Measurements from ENCODE around the gene CELSR3.

The CELSR3 gene

GRCh38 chr3:48662145-48662752 lies 437 bp downstream of the CELSR3 start:
- ChIA-PET POLR2A (interaction anchor here (0.7 to 4.0 kb wide), 16 partner anchors 10 to 346 kb away, joined by 3 to 35 read pairs (median 6); partner anchors contain the start of genes CCDC51, IP6K2, NCKIPSD and SLC26A6), CTCF (interaction anchor here (0.6 to 1.7 kb wide), 2 partner anchors 13 to 27 kb away, joined by 3 to 5 read pairs; partner anchors contain the start of gene SLC26A6)
- TF ChIP-seq LEF1 (IDR thresholded peaks at IDR 0.05; ENCODE audit: borderline replicate concordance) (no peak), ARNT (IDR thresholded peaks at IDR 0.05) (no peak), FOXA1 (IDR thresholded peaks at IDR 0.05) (no peak), FOXM1 (IDR thresholded peaks at IDR 0.05; ENCODE audit: borderline replicate concordance) (no peak), TARDBP (IDR thresholded peaks at IDR 0.05) (no peak), HDGF (IDR thresholded peaks at IDR 0.05; ENCODE audit: borderline replicate concordance) (no peak)
- no peak for DNase-seq (ENCODE audit: extremely low spot score)

DNA sequence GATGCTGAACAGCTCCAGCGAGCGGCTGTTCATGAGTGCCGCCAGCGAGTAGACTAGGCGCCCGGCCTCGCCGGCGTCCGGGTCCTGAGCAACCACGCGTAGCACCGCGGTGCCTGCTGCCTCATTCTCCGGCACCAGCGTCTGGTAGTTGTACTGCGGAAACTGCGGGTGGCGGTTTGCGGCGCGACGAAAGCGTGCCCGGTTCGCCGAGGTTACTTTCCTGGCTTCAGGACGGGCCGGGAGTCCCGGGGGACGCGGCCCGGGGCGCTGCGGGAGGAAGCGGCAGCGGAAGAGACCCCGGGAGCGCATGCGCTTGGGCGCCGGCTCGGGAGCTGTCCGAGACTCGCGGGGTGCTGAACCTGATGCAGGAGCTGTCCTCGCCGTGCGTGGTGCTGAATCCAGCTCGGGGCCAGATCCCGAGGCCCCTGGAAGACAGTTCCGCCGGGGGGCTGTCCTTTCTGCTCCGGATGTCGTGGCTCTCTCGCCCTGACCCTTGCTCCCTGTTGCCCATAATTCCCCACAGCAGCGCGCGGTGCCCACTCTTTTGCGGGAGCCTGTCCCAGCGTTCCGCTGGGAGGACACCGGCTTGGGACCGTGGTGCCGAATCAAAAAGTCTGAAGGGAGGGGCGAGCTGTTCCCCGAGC lies 1.1 kb downstream of the CELSR3 start:
- TF ChIP-seq, protein P1, sequence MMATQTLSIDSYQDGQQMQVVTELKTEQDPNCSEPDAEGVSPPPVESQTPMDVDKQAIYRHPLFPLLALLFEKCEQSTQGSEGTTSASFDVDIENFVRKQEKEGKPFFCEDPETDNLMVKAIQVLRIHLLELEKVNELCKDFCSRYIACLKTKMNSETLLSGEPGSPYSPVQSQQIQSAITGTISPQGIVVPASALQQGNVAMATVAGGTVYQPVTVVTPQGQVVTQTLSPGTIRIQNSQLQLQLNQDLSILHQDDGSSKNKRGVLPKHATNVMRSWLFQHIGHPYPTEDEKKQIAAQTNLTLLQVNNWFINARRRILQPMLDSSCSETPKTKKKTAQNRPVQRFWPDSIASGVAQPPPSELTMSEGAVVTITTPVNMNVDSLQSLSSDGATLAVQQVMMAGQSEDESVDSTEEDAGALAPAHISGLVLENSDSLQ (IDR thresholded peaks at IDR 0.05): no peak
- TF ChIP-seq TARDBP (IDR thresholded peaks at IDR 0.05): no peak
- DNase-seq (ENCODE audit: extremely low spot score): peak; percentile 79
- ChIA-PET POLR2A (interaction anchor here (0.7 to 4.0 kb wide), 6 partner anchors 9 to 55 kb away, joined by 5 to 35 read pairs (median 17); partner anchors contain the start of genes IP6K2 and NCKIPSD), CTCF (interaction anchor here (1.7 kb wide), 1 partner anchor 27 kb away, joined by 5 read pairs; the partner anchor contains the start of gene SLC26A6)

DNA sequence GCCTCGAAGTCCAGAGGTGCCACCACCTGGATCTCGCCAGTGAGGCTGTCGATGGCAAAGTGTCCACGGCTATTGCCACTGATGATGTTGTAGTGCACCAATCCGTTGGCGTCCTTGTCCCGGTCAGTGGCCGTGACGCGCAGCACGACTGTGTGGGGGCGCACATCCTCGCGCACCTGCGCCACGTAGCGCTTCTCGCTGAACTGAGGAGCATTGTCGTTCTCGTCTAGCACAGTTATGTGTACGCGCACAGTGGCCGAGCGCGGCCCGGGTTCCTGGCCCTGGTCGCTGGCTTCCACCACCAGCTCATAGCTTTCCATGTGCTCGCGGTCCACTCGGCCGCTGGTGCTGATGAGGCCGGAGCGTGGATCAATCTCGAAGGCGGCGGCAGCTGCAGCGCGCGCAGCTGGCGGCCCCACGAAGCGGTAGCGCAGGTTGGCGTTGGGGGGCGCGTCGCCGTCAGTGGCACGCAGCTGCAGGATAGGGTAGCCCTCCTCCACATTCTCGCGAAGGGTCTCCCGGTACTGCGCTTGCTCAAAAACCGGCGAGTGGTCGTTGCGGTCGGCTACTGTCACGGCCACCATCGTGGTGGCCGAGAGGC lies 1.8 kb downstream of the CELSR3 start:
- TF ChIP-seq HDGF (IDR thresholded peaks at IDR 0.05; ENCODE audit: borderline replicate concordance): no peak
- TF ChIP-seq L3MBTL2 (conservative IDR thresholded peaks at IDR 0.05): no peak; the same call in 1 of the 2 replicates
- no peak for TF ChIP-seq SP1 (IDR thresholded peaks at IDR 0.05)
- TF ChIP-seq SUZ12 (IDR thresholded peaks at IDR 0.05): no peak
- TF ChIP-seq CTBP1 (IDR thresholded peaks at IDR 0.05; ENCODE audit: borderline replicate concordance): no peak
- no peak for TF ChIP-seq ARNT (IDR thresholded peaks at IDR 0.05)
- no peak for TF ChIP-seq ZNF384 (IDR thresholded peaks at IDR 0.05)
- no peak for TF ChIP-seq FOXK2 (IDR thresholded peaks at IDR 0.05)
- TF ChIP-seq NFRKB (IDR thresholded peaks at IDR 0.05): no peak
- TF ChIP-seq BHLHE40 (IDR thresholded peaks at IDR 0.05; ENCODE audit: borderline replicate concordance): no peak
- no peak for TF ChIP-seq FOXA1 (IDR thresholded peaks at IDR 0.05)
- TF ChIP-seq ELF4 (IDR thresholded peaks at IDR 0.05): no peak
- CTCF ChIA-PET: no interaction called here
- DNase-seq (ENCODE audit: extremely low spot score): no peak
- POLR2A ChIA-PET: interaction anchor here (3.5 kb wide), 1 partner anchor 23 kb away, joined by 18 read pairs; no protein-coding TSS in a partner anchor

- no peak for DNase-seq (ENCODE audit: extremely low spot score)
- TF ChIP-seq TARDBP (IDR thresholded peaks at IDR 0.05) (no peak), ZNF384 (IDR thresholded peaks at IDR 0.05) (no peak), FOXK2 (IDR thresholded peaks at IDR 0.05) (no peak), BHLHE40 (IDR thresholded peaks at IDR 0.05; ENCODE audit: borderline replicate concordance) (no peak), CTBP1 (IDR thresholded peaks at IDR 0.05; ENCODE audit: borderline replicate concordance) (no peak), L3MBTL2 (conservative IDR thresholded peaks at IDR 0.05) (no peak), NFRKB (IDR thresholded peaks at IDR 0.05) (no peak), SUZ12 (IDR thresholded peaks at IDR 0.05) (no peak)
- TF ChIP-seq, protein P1 (IDR thresholded peaks at IDR 0.05): no peak
- ChIA-PET POLR2A (no interaction called here), CTCF (interaction anchor here (0.7 kb wide), 1 partner anchor 22 kb away, joined by 4 read pairs; the partner anchor contains the start of gene SLC26A6)
These were observed 5.8 kb downstream of the CELSR3 start for GRCh38 chr3:48656841-48657281.

GRCh38 chr3:48656061-48656840 lies 6.4 kb downstream of the CELSR3 start:
- no peak for TF ChIP-seq L3MBTL2 (conservative IDR thresholded peaks at IDR 0.05)
- no peak for TF ChIP-seq ARNT (IDR thresholded peaks at IDR 0.05)
- TF ChIP-seq NFRKB (IDR thresholded peaks at IDR 0.05): no peak
- no peak for TF ChIP-seq FOXA1 (IDR thresholded peaks at IDR 0.05)
- TF ChIP-seq HDGF (IDR thresholded peaks at IDR 0.05; ENCODE audit: borderline replicate concordance): no peak
- TF ChIP-seq, protein P1 (IDR thresholded peaks at IDR 0.05): no peak
- TF ChIP-seq SUZ12 (IDR thresholded peaks at IDR 0.05): no peak
- no peak for TF ChIP-seq ZNF384 (IDR thresholded peaks at IDR 0.05)
- TF ChIP-seq ELF4 (IDR thresholded peaks at IDR 0.05): no peak
- no peak for TF ChIP-seq BHLHE40 (IDR thresholded peaks at IDR 0.05; ENCODE audit: borderline replicate concordance)
- TF ChIP-seq LEF1 (IDR thresholded peaks at IDR 0.05; ENCODE audit: borderline replicate concordance): no peak
- no peak for TF ChIP-seq TARDBP (IDR thresholded peaks at IDR 0.05)
- TF ChIP-seq CTBP1 (IDR thresholded peaks at IDR 0.05; ENCODE audit: borderline replicate concordance): no peak
- no peak for TF ChIP-seq SP1 (IDR thresholded peaks at IDR 0.05)
- TF ChIP-seq FOXM1 (IDR thresholded peaks at IDR 0.05; ENCODE audit: borderline replicate concordance): no peak
- TF ChIP-seq FOXK2 (IDR thresholded peaks at IDR 0.05): no peak
- DNase-seq (ENCODE audit: extremely low spot score): peak; percentile 89
- ChIA-PET POLR2A (no interaction called here), CTCF (interaction anchor here (0.7 kb wide), 1 partner anchor 21 kb away, joined by 4 read pairs; the partner anchor contains the start of gene SLC26A6)

Data from HEK293T (cell line).